ENCODE measurements around the gene RABGAP1L.
"Not testable (repeated sequence)": the region's sequence is repeated elsewhere in the genome, so short reads cannot be mapped to it uniquely, and the experiment has no call there.

Gene RABGAP1L

DNA sequence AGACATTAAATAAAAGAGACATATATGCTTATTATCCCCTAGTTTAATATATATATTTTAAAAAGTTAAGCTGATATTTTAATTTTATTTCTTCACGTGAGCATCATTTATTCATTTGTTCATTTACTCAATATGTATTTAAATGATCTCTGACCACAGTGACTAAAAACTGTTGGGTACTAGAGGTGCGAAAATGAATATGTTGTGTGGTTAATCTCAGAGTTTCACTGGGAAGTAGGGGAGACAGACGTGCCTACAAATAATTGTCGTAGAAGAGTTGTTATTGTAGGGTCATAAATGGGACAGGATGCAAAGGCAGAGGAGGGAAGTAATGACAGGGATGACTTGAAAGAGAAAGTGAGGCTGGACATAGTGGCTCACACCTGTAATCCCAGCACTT lies 627.4 kb downstream of the RABGAP1L start:
- DNase-seq (ENCODE audit: insufficient read length, low spot score): no peak
- FAIRE-seq: no peak

DNA sequence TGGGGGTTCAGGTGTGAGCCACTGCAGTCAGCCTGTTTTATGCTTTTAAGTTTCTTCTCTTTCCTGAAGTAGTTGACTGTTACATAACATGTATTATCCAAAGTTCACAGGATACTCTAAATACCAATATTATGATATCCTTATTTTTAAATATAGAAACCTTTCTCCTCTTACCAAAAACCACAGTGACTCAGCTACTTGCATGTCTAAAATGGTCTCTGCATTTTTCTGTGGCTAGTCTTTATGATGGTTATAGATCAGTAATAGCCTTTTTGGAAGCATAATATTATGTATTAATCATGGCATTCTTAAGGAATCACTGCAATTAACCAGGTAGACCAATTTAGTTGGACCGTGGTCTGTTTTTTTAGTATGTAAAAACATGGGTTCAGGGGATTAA lies 629.7 kb downstream of the RABGAP1L start:
- FAIRE-seq (no peak), DNase-seq (ENCODE audit: insufficient read length, low spot score) (peak; percentile 22)

DNA sequence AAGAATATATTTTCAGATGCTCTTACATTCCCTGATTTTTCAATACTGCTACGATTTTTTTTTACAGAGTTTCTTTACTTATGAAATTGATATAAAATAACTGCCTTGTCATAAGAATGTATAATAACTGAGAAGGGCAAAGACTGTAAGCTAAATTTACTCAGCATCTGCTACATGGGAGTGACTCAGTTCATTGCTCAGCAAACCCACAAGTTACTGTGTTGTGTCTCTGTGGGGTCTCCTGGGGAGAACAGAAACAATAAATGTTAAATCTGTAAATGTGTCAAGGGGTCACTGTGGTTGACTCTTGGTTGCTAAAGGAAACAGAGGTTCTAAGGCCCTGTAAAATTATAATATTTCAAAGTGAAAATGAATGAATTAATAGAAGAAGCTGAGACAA lies 630.1 kb downstream of the RABGAP1L start:
- DNase-seq (ENCODE audit: insufficient read length, low spot score) (no peak), FAIRE-seq (no peak)

DNA sequence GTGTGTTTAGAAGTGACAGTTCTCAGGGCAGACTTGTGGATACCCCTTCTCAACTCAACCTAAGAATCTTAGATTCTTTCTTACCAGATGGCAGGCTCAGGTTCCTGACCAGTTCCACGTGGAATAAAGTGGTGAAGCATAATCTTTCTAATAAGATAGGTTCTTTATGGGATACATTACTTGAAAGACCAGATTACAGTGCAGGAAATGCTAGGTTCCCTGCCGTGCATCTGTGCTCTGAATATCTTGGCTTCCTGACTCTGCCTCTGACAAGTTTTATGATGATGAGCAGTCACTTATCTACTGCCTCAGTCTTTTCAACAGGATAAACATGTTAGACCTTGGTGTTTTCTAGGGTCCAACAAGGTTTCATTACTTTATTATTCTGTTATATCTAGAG lies 632.5 kb downstream of the RABGAP1L start:
- FAIRE-seq: no peak
- DNase-seq (ENCODE audit: insufficient read length, low spot score): no peak

DNA sequence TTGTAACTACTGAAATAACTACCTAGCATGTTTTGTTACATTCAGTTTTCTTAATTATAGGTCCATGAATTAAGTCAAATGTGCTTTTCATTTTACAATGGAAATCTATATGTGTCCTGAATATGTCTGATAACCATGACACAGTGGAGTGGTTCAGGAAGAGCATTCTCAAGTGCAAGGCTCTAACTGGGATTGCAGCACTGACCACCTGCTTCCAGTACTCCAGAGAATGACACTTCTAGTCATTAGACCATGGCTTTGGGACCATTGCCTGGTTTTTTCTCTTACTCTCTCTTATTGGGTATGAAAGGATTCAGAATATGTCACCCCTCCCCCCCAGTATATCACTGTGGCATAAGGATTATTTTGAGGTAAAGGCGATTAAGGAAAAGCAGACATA lies 635.5 kb downstream of the RABGAP1L start:
- no peak for FAIRE-seq
- DNase-seq (ENCODE audit: insufficient read length, low spot score): no peak

DNA sequence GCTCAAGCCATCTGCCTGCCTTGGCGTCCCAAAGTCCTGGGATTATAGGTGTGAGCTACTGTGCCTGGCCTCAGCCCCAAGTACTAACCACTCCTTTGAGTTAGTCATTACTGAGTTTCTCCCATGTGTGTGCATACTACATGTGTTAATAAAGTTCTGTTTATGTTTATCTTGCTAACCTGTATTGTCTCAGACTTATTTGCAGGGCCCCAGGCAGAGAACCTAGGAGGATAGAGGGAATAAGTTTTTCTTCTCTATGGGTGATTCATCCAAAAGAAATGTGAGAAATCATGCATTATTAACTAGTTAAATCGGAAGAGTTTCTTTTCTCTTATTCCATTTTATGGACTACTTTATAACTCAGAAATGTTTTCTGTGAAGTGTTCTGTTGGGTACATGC lies 636.5 kb downstream of the RABGAP1L start:
- DNase-seq (ENCODE audit: insufficient read length, low spot score) (no peak), FAIRE-seq (no peak)

DNA sequence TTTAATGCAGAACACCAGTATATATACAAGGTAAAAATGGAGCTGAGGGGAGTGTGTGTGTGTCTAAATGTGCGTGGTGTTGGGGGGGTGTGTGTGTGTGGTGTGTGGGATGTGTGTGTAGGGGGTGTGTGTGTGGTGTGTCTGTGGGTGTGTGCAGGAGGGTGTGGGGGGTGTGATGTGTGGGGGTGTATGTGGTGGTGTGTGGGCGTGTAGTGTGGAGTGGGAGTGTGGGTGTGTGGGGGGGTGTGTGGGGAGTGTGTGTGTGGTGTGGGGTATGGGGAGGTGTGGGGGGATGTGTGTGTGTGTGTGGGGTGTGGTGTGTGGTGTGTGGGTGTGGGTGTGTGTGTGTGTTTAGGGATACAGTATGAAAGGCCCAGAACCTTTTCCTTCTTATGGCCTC lies 638.1 kb downstream of the RABGAP1L start:
- DNase-seq (ENCODE audit: insufficient read length, low spot score): no peak

DNA sequence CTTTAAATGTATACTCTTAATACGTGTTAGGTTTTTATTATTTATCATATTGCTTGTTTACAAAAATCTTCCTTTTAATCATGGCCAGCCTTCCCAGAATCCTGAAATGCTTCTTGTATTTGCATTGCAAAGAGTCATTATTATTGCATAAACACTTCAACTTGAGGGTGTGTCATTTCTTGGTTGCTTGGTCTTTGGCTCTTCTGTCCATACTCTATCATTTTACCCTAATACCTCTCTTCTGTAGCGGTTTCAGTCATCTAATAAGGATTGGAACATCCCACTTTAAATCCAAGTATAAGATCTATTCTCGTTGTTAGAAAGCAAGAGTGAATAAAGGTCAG lies 639.8 kb downstream of the RABGAP1L start:
- DNase-seq (ENCODE audit: insufficient read length, low spot score) (no peak), FAIRE-seq (no peak)

More for the DNA sequence above, 638.1 kb downstream of the RABGAP1L start:
- peak; percentile 23 for FAIRE-seq

DNA sequence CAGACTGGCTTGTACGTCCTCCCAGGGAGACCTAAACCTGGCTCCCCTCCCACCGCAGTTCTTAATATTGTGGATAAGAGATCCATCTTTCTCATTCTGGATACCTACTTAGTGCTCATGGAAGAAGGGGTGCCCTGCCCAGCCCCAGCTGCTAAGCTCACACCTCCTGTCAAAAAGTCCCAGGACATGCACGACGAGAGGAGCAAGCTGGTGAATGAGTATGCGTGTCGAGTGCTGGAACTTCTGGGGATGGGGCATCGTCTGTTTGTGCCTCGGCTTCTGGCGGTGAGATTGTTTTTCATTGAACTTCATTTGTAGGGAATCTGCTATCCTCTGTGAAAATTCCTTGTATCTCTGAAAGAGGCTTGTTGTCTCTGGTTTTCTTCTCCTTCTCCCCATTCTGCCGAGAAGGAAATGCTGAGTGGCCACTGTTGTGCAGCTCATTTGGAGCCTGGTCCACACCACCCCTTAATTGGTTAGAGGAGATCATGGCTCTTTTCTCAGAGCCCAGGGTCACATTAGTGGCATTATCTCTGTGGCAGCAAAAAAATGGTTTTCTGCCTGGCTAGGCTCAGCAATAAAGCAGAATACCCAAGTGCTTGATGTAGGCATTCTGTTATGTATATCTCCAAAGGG lies 641.0 kb downstream of the RABGAP1L start:
- FAIRE-seq (no peak), DNase-seq (ENCODE audit: insufficient read length, low spot score) (no peak)

DNA sequence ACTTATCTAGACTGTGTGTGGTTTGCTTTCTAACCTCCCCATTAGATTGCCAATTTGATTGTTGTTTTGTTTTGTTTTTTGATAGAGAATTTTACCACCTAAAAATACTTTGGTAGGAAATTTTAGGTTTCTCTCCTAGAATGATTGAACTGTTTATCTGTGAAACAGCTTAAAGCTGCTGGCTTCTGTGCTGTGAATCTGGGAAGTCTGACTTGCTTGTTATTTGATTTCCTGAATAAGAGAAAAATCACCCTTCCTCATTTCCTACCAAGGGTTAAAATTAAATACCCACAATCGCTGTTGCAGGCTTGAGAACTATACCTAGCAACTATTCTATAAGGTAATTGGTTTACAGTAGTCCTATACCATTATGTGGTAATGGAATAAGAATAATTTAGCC lies 641.6 kb downstream of the RABGAP1L start:
- no peak for FAIRE-seq
- no peak for DNase-seq (ENCODE audit: insufficient read length, low spot score)

DNA sequence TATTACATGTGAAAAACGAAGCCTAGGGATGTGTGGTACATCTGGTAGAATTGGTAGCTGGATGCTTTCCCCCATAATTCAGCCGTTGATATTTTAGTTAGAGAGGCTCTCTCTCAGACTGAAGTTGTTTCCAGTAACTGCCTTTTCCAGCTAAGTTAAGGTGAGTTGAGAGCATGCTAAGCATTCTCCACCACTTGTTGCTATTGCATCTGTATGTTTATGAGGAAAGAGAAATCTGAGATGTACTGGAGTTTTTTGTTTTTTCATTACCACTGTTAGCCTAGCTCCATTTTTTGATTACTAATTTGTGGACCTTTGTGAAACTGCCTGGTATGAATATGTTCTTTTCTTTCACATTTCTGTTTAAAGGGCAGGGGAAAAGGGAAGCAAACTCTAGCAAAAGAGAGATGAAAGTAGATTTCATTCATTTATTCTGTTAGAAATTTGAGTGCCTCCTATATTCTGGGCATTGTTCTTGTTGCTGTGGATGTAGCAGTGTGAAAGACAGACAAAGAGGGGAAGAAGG lies 650.5 kb downstream of the RABGAP1L start:
- FAIRE-seq (no peak), DNase-seq (ENCODE audit: insufficient read length, low spot score) (no peak)

DNA sequence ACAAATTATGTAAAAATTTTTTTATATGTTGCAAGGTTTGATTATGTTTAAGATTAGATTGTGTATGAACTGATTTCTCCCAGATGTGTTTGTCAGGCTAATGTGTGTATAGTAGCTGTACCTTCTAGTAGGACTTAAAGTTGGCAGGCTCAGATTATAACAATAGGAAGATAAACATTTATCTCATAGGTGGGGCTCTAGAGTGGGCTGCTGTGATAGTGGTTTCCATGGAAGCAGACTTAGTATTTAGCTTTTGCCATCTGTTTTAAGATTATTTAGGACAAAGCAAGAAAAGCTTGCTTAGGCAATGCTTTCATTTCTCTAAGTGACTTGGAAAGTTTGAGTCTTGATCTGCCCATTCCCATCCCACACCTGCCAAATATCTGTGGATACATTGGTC lies 652.7 kb downstream of the RABGAP1L start:
- DNase-seq (ENCODE audit: insufficient read length, low spot score) (no peak), FAIRE-seq (no peak)

DNA sequence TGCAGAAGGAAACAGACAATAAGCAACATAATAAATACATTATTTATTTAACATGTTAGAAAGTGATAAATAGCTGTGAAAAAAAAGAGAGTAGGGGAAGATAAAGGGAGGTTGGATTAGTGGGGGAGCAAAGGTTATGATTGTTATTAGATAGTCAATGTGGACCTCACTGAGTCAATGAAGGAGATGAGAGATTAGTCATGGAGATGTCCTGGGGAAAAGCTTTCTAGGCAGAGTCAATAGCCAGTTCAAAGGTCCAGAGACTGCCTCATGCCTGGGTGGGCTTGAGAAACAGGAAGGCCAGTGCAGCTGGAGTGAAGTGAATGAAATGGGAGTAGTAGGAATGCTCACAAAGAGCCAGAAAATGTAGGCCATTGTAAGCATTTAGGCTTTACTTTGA lies 653.3 kb downstream of the RABGAP1L start:
- DNase-seq (ENCODE audit: insufficient read length, low spot score) (no peak), FAIRE-seq (no peak)

DNA sequence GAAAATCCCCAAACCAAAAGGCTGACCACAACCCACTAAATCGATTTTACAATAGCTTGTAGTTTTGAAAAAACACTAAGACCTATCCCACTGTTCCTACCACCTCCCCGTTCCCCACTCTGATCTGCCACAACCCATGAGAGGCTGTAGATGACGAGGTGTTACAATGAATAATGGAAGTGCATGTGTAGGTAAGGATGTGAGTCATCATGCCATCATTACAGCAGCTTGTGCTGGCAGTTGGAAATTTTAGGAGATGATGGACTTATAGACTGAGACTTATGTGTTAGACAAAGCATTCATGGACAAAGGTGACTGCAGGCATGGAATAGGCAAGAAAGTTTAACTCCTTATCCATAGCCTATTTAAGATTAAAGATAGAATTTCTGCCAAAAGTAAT lies 655.7 kb downstream of the RABGAP1L start:
- FAIRE-seq: no peak
- no peak for DNase-seq (ENCODE audit: insufficient read length, low spot score)

DNA sequence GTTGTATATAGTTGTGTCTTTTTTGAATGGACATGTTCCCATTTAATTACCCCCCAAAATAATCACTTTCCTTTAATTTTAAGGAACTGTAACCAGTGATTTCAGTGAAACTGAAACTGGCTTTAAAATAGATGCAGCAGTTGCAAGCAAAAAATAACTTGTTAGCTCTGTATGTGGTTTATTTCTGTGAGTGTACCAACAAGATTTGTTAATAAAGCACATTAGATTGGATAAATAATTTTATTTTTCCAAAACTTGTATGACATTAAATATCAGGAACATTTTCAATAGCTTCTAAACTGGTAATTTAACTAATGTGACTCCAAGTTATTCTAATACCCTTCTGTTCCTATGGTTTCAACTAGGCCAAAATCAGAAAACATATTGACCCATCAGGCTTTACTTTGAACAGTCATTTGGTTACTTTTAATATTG lies 656.2 kb downstream of the RABGAP1L start:
- FAIRE-seq (no peak), DNase-seq (ENCODE audit: insufficient read length, low spot score) (no peak)

DNA sequence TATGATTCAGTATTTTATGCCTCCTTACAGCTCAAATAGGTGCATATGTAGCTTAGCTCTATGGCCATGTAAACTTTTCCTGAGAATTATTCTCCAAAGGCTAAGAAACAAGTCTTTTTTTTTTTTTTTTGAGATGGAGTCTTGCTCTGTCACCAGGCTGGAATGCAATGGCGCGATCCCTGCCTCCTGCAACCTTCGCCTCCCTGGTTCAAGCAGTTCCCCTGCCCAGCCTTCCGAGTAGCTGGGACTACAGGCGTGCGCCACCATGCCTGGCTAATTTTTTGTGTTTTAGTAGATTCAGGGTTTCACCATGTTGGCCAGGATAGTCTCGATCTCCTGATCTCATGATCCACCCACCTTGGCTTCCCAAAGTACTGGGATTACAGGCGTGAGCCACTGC lies 657.3 kb downstream of the RABGAP1L start:
- FAIRE-seq; DNase-seq (ENCODE audit: insufficient read length, low spot score): not testable (repeated sequence)

DNA sequence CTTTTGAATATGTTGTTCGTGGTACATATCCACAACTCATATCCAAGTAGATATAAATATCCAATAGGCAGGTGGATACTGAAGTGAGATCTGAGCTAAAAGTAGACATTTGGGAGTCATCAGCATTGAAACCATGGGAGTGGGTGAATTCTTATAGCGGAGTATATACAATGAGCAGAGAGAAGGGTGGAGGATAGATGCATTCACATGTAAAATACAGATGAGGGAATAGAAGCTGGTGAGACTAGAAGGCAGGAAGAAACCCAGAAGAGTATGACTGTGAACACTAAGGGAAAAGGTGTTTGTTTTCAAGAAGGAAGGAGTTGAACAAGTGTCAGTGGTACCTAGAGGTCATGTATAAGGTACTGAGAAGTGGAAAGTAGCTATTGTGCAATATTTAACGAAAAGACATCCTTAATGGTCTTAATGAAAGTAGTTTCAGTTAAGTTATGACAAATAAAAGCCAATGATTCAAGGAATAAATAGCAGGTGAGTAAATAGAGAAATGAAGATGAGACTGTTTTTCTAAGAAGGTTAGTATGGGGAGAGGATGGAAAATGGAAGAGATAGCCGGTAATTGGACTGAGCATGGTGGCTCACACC lies 658.8 kb downstream of the RABGAP1L start:
- no peak for DNase-seq (ENCODE audit: insufficient read length, low spot score)
- FAIRE-seq: no peak

DNA sequence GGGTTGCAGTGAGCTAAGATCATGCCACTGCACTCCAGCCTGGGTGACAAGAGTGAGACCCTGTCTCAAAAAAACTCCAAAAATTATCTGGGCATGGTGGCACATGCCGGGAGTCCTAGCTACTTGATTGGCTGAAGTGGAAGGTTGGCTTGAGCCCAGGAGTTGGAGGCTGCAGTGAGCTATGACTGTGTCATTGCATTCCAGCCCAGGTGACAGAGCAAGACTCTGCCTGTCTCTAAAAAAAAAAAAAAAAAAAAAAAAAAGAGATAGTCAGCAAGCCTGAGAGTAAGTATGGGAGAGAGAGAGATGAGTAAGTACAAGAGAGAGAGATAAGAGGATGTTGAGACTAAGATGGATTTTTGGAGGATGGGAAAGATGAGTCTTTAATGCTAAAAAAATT lies 659.6 kb downstream of the RABGAP1L start:
- FAIRE-seq: no peak

DNA sequence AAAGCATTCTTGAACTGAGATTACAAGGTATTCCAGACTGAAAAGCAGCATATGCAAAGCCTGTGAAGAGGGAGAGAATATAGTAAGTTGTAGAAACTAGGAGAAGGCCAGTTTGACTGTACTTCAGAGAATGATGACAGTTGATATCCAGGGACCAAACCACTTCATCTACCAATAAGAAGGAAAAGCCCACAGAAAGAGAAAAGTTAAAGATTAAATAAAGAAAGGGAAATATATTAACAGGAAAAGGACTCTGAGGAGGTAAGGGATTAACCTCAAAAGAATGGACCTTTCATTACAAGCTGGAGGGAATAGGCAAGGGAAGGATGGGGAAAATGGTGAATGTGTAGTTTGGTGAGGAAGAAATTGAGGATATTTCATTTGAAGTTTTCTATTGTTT lies 660.3 kb downstream of the RABGAP1L start:
- FAIRE-seq: no peak
- no peak for DNase-seq (ENCODE audit: insufficient read length, low spot score)

More for the DNA sequence above, 659.6 kb downstream of the RABGAP1L start:
- no peak for DNase-seq (ENCODE audit: insufficient read length, low spot score)

DNA sequence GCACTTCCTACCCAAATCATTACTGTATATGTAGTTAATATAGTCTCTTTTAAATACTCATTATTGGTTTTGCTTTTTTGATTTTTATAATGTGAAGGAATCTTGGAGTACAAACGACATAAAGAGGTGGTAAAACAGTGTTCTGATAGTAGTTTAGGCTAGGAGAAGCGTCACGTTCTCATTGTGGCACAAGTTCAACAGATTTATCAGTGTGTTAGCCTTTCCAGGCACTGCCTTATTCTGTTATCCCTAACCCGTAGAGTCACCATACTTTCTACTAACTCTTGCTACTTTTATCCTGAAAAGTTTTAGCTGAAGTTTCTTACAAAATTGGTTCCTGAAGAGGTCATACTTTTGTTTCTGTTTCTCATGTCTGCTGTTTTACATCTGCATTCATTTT lies 665.8 kb downstream of the RABGAP1L start:
- FAIRE-seq: no peak
- DNase-seq (ENCODE audit: insufficient read length, low spot score): no peak

DNA sequence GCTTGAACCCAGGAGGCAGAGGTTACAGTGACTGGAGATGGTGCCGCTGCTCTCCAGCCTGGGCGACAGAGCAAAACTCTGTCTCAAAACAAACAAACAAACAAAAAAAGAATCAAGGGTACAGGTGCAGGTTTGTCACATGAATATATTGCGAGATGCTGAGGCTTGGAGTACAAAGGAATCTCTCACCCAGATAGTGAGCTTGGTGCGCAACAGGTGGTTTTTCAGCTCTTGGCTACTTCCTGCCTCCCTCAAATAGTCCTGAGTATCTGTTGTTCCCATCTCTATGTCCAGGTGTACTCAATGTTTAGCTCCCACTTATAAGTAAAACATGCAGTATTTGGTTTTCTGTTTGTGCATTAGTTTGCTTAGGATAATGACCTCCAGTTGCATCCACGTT lies 666.5 kb downstream of the RABGAP1L start:
- FAIRE-seq: no peak

DNA sequence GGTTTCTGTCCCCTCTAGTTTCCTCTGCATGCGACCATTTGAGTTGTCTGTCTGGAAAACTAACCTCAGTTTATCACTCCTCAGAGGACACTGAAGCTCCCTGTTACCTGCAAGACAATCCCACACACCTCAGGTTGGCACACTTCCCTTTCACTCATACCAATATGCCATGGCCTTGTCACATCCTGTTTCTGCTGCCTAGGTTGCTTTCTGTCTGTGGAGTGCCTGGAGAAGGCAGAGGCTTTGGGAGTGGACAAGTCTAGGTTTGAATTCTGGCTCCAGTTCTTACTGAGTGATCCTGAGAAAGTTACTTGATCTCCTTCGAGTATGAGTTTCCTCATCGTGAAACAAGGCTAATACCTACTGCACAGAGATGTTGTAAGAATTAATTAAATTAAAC lies 668.9 kb downstream of the RABGAP1L start:
- DNase-seq (ENCODE audit: insufficient read length, low spot score) (no peak), FAIRE-seq (no peak)

More for the DNA sequence above, 666.5 kb downstream of the RABGAP1L start:
- DNase-seq (ENCODE audit: insufficient read length, low spot score): no peak

DNA sequence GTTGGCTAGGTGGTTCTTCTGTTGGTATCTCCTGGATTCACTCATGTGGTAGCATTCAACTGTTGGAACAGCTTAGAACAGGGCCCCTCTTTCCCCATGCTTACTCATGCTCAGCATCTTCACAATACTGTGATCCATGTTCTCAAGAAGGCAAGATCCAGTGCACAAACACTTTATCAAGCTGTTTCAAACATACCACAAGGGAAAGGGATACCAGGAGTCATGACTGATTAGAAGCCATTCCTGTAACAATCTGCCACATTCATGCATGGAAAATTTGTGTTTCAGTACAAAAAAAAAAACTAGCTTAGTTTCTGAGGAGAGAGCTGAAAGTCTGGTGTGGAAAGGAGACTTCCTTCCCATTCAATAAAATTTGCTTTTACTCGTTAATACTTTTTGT lies 670.7 kb downstream of the RABGAP1L start:
- FAIRE-seq: no peak
- no peak for DNase-seq (ENCODE audit: insufficient read length, low spot score)

All from HTR-8/SVneo (cell line).